Activated CD8-positive, alpha-beta T cell treated with anti-CD3 and anti-CD28 coated beads, Interleukin-2, amount 10 ng/mL, durations not matched to agents 7 days and 5 days (primary cell): Measurements from ENCODE around the gene KDM8. TPM values are rescaled to one million over a fixed set of nuclear protein-coding genes. Genes with fewer than 3 reads are reported as not detected.
"Not testable (repeated sequence)": the region's sequence is repeated elsewhere in the genome, so short reads cannot be mapped to it uniquely, and the experiment has no call there.

Experiments
- ATAC-seq: fragments of 150-1000 bp; cut with Tn5 transposase; one replicate; pipeline ENCODE4 v1.10.0; 2021; ENCODE audit warnings: moderate library complexity
- CTCF ChIA-PET: fragments of 350-600 bp; sonication (Branson Sonifier 250); formaldehyde crosslinking; loops from one replicate; lab custom pipeline; 2021; ENCODE audit warnings: antibody characterized with exemption; lab: Charles Lee
- POLR2A ChIA-PET: fragments of 350-600 bp; sonication (Branson Sonifier 250); formaldehyde crosslinking; loops from one replicate; lab custom pipeline; 2021; ENCODE audit warnings: antibody characterized with exemption; lab: Charles Lee
- DNase-seq: peaks from one replicate; pipeline ENCODE4 v3.0.0-alpha.2; 2020
- H3K27ac Mint-ChIP-seq: one replicate; pipeline ENCODE4 v1.8.0; 2021; ENCODE audit warnings: mild to moderate bottlenecking, mixed read lengths
- H3K27me3 Mint-ChIP-seq: one replicate; pipeline ENCODE4 v1.8.0; 2021; ENCODE audit warnings: low read depth, mixed read lengths
- H3K36me3 Mint-ChIP-seq: one replicate; pipeline ENCODE4 v1.8.0; 2021; ENCODE audit warnings: low read depth, mixed read lengths
- H3K4me1 Mint-ChIP-seq: one replicate; pipeline ENCODE4 v1.8.0; 2021; ENCODE audit warnings: low read depth, mixed read lengths
- H3K4me3 Mint-ChIP-seq: one replicate; pipeline ENCODE4 v1.8.0; 2021; ENCODE audit warnings: mild to moderate bottlenecking, mixed read lengths
- H3K9me3 Mint-ChIP-seq: one replicate; pipeline ENCODE4 v1.8.0; 2022; ENCODE audit warnings: mixed read lengths; ENCODE audit not compliant: insufficient read depth
- total RNA-seq, 2 experiments: library from RNA; stranded (reverse); gene quantifications; one replicate each; pipeline ENCODE4 v1.2.3, GENCODE V29; 2021

Gene KDM8
- total RNA-seq, 2 experiments from 2014 or later, result 14.7 to 15.0 TPM

- peak; percentile 26 for DNase-seq
- CTCF ChIA-PET, result interaction anchor here (0.6 to 2.9 kb wide), 9 partner anchors 9 to 114 kb away, joined by 3 to 25 read pairs (median 7); no protein-coding TSS in a partner anchor
- POLR2A ChIA-PET, result interaction anchor here (1.0 to 4.1 kb wide), 10 partner anchors 11 to 151 kb away, joined by 3 to 33 read pairs (median 4); no protein-coding TSS in a partner anchor
- Mint-ChIP-seq H3K36me3 (peaks cover 67% of the 10 kb centered on the region), H3K27ac (peak overlapping the region; percentile 85), H3K4me3 (peak overlapping the region; percentile 23), H3K9me3 (no peaks in the 10 kb centered on the region), H3K4me1 (peaks cover 66% of the 10 kb centered on the region), H3K27me3 (no peaks in the 10 kb centered on the region)
- ATAC-seq, result peak; percentile 60
These were observed 51.0 kb downstream of the KDM8 start for GRCh38 chr16:27254262-27254811.

- ATAC-seq, result no peak
- POLR2A ChIA-PET, result interaction anchor here (1.1 to 1.3 kb wide), 2 partner anchors 17 to 20 kb away, joined by 3 read pairs; no protein-coding TSS in a partner anchor
- CTCF ChIA-PET, result no interaction called here
- DNase-seq, result no peak
- peaks cover 60% of the 10 kb centered on the region for H3K36me3 Mint-ChIP-seq
- H3K4me1 Mint-ChIP-seq, result peaks cover 61% of the 10 kb centered on the region
- no peaks in the 10 kb centered on the region for H3K27me3 Mint-ChIP-seq
- no peak overlapping the region for H3K27ac Mint-ChIP-seq
- no peak overlapping the region for H3K4me3 Mint-ChIP-seq
- H3K9me3 Mint-ChIP-seq, result no peaks in the 10 kb centered on the region
These were observed 53.5 kb downstream of the KDM8 start for GRCh38 chr16:27256861-27257260.

DNA sequence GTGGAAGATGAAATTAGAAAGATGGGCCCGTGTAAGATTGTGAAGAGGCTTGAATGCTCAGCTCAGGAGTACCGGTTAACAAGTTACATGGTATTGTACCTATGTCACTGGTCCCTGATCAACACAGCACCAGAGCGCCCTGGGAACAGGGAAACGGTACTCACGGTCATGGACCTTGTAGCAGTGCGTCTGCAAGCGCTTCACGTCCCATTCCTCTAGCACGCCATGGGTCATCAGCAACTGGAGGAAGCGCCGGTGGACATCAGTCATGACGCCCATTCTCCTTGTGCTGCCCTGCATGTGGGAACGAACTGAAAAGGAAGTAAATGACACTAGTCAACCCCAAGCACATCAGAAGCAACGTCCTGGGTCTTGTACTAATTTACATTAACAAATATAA lies 53.9 kb downstream of the KDM8 start:
- ChIA-PET CTCF (interaction anchor here (1.2 kb wide), 1 partner anchor 22 kb away, joined by 5 read pairs; no protein-coding TSS in a partner anchor), POLR2A (interaction anchor here (1.1 to 1.3 kb wide), 3 partner anchors 17 to 20 kb away, joined by 3 read pairs; no protein-coding TSS in a partner anchor)
- no peaks in the 10 kb centered on the region for H3K9me3 Mint-ChIP-seq
- H3K27ac Mint-ChIP-seq, result no peak overlapping the region
- no peaks in the 10 kb centered on the region for H3K27me3 Mint-ChIP-seq
- peak; percentile 18 for DNase-seq
- H3K4me3 Mint-ChIP-seq, result no peak overlapping the region
- H3K4me1 Mint-ChIP-seq, result peaks cover 59% of the 10 kb centered on the region
- ATAC-seq, result no peak
- peaks cover 60% of the 10 kb centered on the region for H3K36me3 Mint-ChIP-seq

- POLR2A ChIA-PET, result interaction anchor here (0.7 to 1.2 kb wide), 4 partner anchors 10 to 108 kb away, joined by 3 to 6 read pairs (median 4); partner anchors contain the start of gene NSMCE1
- H3K36me3 Mint-ChIP-seq, result peaks cover 65% of the 10 kb centered on the region
- no peak overlapping the region for H3K27ac Mint-ChIP-seq
- H3K4me1 Mint-ChIP-seq, result peaks cover 62% of the 10 kb centered on the region
- CTCF ChIA-PET, result interaction anchor here (1.2 kb wide), 1 partner anchor 23 kb away, joined by 5 read pairs; no protein-coding TSS in a partner anchor
- ATAC-seq (no peak), DNase-seq (peak; percentile 17)
- H3K9me3 Mint-ChIP-seq, result no peaks in the 10 kb centered on the region
- H3K27me3 Mint-ChIP-seq, result no peaks in the 10 kb centered on the region
- no peak overlapping the region for H3K4me3 Mint-ChIP-seq
These were observed 55.0 kb downstream of the KDM8 start for GRCh38 chr16:27258241-27258734.

- DNase-seq (no peak), ATAC-seq (no peak)
- H3K27ac Mint-ChIP-seq, result no peak overlapping the region
- peaks cover 62% of the 10 kb centered on the region for H3K36me3 Mint-ChIP-seq
- H3K4me3 Mint-ChIP-seq, result no peak overlapping the region
- no peaks in the 10 kb centered on the region for H3K9me3 Mint-ChIP-seq
- no peaks in the 10 kb centered on the region for H3K27me3 Mint-ChIP-seq
- CTCF ChIA-PET, result interaction anchor here (1.5 kb wide), 1 partner anchor 25 kb away, joined by 5 read pairs; no protein-coding TSS in a partner anchor
- POLR2A ChIA-PET, result interaction anchor here (1.0 kb wide), 1 partner anchor 17 kb away, joined by 3 read pairs; no protein-coding TSS in a partner anchor
- H3K4me1 Mint-ChIP-seq, result peaks cover 55% of the 10 kb centered on the region
These were observed 56.4 kb downstream of the KDM8 start for GRCh38 chr16:27259710-27260109.

GRCh38 chr16:27262904-27263423 lies 59.6 kb downstream of the KDM8 start:
- CTCF ChIA-PET, result interaction anchor here (0.9 to 2.1 kb wide), 3 partner anchors 8 to 30 kb away, joined by 3 to 7 read pairs (median 4); no protein-coding TSS in a partner anchor
- POLR2A ChIA-PET, DNase-seq, ATAC-seq, H3K4me3 Mint-ChIP-seq, H3K9me3 Mint-ChIP-seq, H3K27me3 Mint-ChIP-seq, H3K27ac Mint-ChIP-seq: not testable (repeated sequence)
- Mint-ChIP-seq H3K4me1 (peaks cover 62% of the 10 kb centered on the region), H3K36me3 (peaks cover 55% of the 10 kb centered on the region)

DNA sequence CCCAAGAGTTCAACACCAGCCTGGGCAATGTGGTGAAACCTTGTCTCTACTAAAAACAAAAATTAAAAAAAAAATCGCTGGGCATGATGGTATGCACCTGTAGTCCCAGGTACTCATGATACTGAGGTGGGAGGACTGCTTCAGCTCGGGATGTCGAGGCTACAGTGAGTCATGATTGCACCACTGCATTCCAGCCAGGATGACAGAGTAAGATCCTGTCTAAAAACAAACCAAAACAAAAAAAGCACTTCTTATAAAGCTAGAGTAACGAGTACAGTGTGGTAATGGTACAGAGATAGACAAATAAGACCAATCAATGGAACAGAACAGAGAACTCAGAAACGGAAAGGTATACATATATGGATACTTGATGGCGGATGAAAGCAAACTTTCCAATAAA lies 60.8 kb downstream of the KDM8 start:
- Mint-ChIP-seq H3K4me1 (peaks cover 62% of the 10 kb centered on the region), H3K9me3 (no peaks in the 10 kb centered on the region), H3K27ac (no peak overlapping the region), H3K4me3 (no peak overlapping the region), H3K36me3 (peaks cover 53% of the 10 kb centered on the region), H3K27me3 (no peaks in the 10 kb centered on the region)
- ChIA-PET CTCF (interaction anchor here (2.1 kb wide), 1 partner anchor 10 kb away, joined by 7 read pairs; no protein-coding TSS in a partner anchor), POLR2A (interaction anchor here (2.2 kb wide), 1 partner anchor 29 kb away, joined by 5 read pairs; no protein-coding TSS in a partner anchor)
- DNase-seq (no peak), ATAC-seq (no peak)

DNA sequence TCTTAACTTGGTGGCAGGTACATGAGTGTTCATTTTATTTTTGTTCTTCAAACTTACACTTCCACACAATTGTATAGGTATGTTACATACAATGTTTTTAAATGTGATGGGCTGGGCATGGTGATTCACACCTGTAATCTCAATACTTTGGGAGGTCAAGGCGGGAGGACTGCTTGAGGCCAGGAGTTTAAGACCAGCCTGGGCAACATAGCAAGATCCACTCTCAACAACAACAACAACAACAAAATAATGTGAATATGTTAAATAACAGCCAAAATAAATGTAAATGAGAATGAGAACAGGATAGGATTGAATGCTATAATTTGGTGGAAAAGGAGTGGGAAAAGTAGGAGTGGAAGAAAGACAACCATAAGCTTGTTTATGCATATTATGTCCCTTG lies 62.7 kb downstream of the KDM8 start:
- H3K4me3 Mint-ChIP-seq, result no peak overlapping the region
- ChIA-PET CTCF (no interaction called here), POLR2A (interaction anchor here (2.2 kb wide), 1 partner anchor 31 kb away, joined by 5 read pairs; no protein-coding TSS in a partner anchor)
- peaks cover 73% of the 10 kb centered on the region for H3K4me1 Mint-ChIP-seq
- H3K9me3 Mint-ChIP-seq, result no peaks in the 10 kb centered on the region
- peak overlapping the region; percentile 7 for H3K27ac Mint-ChIP-seq
- H3K27me3 Mint-ChIP-seq, result no peaks in the 10 kb centered on the region
- DNase-seq (no peak), ATAC-seq (no peak)
- H3K36me3 Mint-ChIP-seq, result peaks cover 53% of the 10 kb centered on the region

GRCh38 chr16:27267037-27267677 lies 63.8 kb downstream of the KDM8 start:
- H3K27me3 Mint-ChIP-seq, result no peaks in the 10 kb centered on the region
- H3K9me3 Mint-ChIP-seq, result peaks cover 2% of the 10 kb centered on the region
- peak overlapping the region; percentile 98 for H3K4me3 Mint-ChIP-seq
- DNase-seq, result no peak
- ATAC-seq, result no peak
- POLR2A ChIA-PET, result interaction anchor here (1.1 to 4.5 kb wide), 2 partner anchors 30 to 141 kb away, joined by 3 to 31 read pairs; no protein-coding TSS in a partner anchor
- CTCF ChIA-PET, result interaction anchor here (1.5 kb wide), 1 partner anchor 16 kb away, joined by 3 read pairs; no protein-coding TSS in a partner anchor
- H3K36me3 Mint-ChIP-seq, result peaks cover 56% of the 10 kb centered on the region
- H3K27ac Mint-ChIP-seq, result peak overlapping the region; percentile 37
- H3K4me1 Mint-ChIP-seq, result peaks cover 80% of the 10 kb centered on the region

GRCh38 chr16:27268376-27269299 lies 65.3 kb downstream of the KDM8 start, which contains the start of gene NSMCE1:
Gene NSMCE1 (minus strand): TSS chr16:27268772. CDS start chr16:27257570, 11,202 bp downstream.
- Mint-ChIP-seq H3K9me3 (peaks cover 3% of the 10 kb centered on the region), H3K4me3 (peak within 1 kb of the TSS; percentile 98), H3K36me3 (peaks cover 43% of the 10 kb centered on the region), H3K4me1 (peaks cover 80% of the 10 kb centered on the region), H3K27me3 (no peaks in the 10 kb centered on the region), H3K27ac (peak within 1 kb of the TSS; percentile 99)
- peak; percentile 98 for DNase-seq
- ChIA-PET CTCF (interaction anchor here (1.0 to 4.9 kb wide), 6 partner anchors 15 to 99 kb away, joined by 3 to 30 read pairs (median 4); no protein-coding TSS in a partner anchor), POLR2A (interaction anchor here (0.6 to 4.5 kb wide), 9 partner anchors 10 to 139 kb away, joined by 3 to 31 read pairs (median 4); no protein-coding TSS in a partner anchor)
- ATAC-seq, result peak; percentile 99
